Osteocyte (in vitro differentiated cells): ENCODE measurements around the gene NOD2. TPM values are rescaled to one million over a fixed set of nuclear protein-coding genes. Genes with fewer than 3 reads are reported as not detected.

Experiments
- DNase-seq: peaks from one replicate; pipeline ENCODE4 v3.0.0; 2021; ENCODE audit warnings: mixed read lengths; ENCODE audit not compliant: unreplicated experiment; ENCODE audit errors: extremely low spot score
- H3K27ac Mint-ChIP-seq: one replicate; pipeline ENCODE4 v1.8.0; 2021; ENCODE audit warnings: mild to moderate bottlenecking, mixed read lengths; ENCODE audit not compliant: unreplicated experiment
- H3K27me3 Mint-ChIP-seq: one replicate; pipeline ENCODE4 v1.8.0; 2021; ENCODE audit warnings: mixed read lengths; ENCODE audit not compliant: unreplicated experiment
- H3K36me3 Mint-ChIP-seq: one replicate; pipeline ENCODE4 v1.8.0; 2021; ENCODE audit warnings: mixed read lengths; ENCODE audit not compliant: unreplicated experiment
- H3K4me1 Mint-ChIP-seq: one replicate; pipeline ENCODE4 v1.8.0; 2021; ENCODE audit warnings: mixed read lengths; ENCODE audit not compliant: unreplicated experiment
- H3K4me3 Mint-ChIP-seq: one replicate; pipeline ENCODE4 v1.8.0; 2021; ENCODE audit warnings: mild to moderate bottlenecking, moderate library complexity, mixed read lengths; ENCODE audit not compliant: unreplicated experiment
- H3K9me3 Mint-ChIP-seq: one replicate; pipeline ENCODE4 v1.8.0; 2021; ENCODE audit warnings: mixed read lengths; ENCODE audit not compliant: unreplicated experiment
- total RNA-seq: library from RNA; stranded (reverse); gene quantifications from 2 replicates; pipeline ENCODE4 v1.2.1, GENCODE V29; 2021
- TF ChIP-seq, protein P1 (sequence below): fragments of 200-600 bp; sonication (generic); IDR thresholded peaks from 2 replicates; pipeline ENCODE4 v1.5.0; 2021; ENCODE audit warnings: antibody characterized with exemption, mild to moderate bottlenecking, moderate library complexity

NOD2 gene
- total RNA-seq, 1 donor from 2014 or later: not detected

DNA sequence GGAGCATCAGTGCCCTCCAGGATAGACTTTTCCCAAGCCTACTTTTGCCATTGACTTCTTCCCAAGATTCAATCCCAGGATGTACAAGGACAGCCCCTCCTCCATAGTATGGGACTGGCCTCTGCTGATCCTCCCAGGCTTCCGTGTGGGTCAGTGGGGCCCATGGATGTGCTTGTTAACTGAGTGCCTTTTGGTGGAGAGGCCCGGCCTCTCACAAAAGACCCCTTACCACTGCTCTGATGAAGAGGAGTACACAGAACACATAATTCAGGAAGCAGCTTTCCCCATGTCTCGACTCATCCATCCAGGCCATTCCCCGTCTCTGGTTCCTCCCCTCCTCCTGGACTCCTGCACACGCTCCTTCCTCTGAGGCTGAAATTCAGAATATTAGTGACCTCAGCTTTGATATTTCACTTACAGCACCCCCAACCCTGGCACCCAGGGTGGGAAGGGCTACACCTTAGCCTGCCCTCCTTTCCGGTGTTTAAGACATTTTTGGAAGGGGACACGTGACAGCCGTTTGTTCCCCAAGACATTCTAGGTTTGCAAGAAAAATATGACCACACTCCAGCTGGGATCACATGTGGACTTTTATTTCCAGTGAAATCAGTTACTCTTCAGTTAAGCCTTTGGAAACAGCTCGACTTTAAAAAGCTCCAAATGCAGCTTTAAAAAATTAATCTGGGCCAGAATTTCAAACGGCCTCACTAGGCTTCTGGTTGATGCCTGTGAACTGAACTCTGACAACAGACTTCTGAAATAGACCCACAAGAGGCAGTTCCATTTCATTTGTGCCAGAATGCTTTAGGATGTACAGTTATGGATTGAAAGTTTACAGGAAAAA is 38.8 kb downstream of the NOD2 start:
- no peak overlapping the region for H3K4me3 Mint-ChIP-seq
- no peaks in the 10 kb centered on the region for H3K4me1 Mint-ChIP-seq
- no peak overlapping the region for H3K27ac Mint-ChIP-seq
- H3K9me3 Mint-ChIP-seq: no peaks in the 10 kb centered on the region
- no peaks in the 10 kb centered on the region for H3K36me3 Mint-ChIP-seq
- TF ChIP-seq, protein P1, sequence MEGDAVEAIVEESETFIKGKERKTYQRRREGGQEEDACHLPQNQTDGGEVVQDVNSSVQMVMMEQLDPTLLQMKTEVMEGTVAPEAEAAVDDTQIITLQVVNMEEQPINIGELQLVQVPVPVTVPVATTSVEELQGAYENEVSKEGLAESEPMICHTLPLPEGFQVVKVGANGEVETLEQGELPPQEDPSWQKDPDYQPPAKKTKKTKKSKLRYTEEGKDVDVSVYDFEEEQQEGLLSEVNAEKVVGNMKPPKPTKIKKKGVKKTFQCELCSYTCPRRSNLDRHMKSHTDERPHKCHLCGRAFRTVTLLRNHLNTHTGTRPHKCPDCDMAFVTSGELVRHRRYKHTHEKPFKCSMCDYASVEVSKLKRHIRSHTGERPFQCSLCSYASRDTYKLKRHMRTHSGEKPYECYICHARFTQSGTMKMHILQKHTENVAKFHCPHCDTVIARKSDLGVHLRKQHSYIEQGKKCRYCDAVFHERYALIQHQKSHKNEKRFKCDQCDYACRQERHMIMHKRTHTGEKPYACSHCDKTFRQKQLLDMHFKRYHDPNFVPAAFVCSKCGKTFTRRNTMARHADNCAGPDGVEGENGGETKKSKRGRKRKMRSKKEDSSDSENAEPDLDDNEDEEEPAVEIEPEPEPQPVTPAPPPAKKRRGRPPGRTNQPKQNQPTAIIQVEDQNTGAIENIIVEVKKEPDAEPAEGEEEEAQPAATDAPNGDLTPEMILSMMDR: no peak
- DNase-seq: peak; percentile 72
- peaks cover 23% of the 10 kb centered on the region for H3K27me3 Mint-ChIP-seq

DNA sequence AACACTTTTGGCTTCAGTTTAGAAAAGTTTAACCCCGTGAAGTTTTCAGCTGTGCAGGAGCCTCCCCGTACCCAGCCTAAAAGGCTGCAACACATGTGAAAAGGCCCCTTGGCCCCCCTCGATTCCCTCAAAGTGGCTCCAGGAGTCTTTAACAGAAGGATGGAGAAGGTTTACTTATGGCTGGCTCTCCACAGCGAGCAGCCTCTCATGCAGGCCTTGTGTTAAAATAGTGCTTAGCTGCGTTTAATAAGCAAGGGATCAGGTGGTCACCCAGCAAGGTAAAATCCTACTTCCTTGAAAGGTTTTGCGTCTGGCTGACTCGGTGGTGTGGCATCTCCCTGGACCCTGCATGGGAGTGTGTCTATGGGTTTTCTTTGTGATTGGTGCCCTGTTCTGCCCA is 40.1 kb downstream of the NOD2 start:
- H3K27me3 Mint-ChIP-seq: peaks cover 30% of the 10 kb centered on the region
- no peaks in the 10 kb centered on the region for H3K4me1 Mint-ChIP-seq
- H3K9me3 Mint-ChIP-seq: no peaks in the 10 kb centered on the region
- H3K27ac Mint-ChIP-seq: no peak overlapping the region
- DNase-seq: no peak
- H3K36me3 Mint-ChIP-seq: no peaks in the 10 kb centered on the region
- TF ChIP-seq, protein P1: no peak
- H3K4me3 Mint-ChIP-seq: no peak overlapping the region

DNA sequence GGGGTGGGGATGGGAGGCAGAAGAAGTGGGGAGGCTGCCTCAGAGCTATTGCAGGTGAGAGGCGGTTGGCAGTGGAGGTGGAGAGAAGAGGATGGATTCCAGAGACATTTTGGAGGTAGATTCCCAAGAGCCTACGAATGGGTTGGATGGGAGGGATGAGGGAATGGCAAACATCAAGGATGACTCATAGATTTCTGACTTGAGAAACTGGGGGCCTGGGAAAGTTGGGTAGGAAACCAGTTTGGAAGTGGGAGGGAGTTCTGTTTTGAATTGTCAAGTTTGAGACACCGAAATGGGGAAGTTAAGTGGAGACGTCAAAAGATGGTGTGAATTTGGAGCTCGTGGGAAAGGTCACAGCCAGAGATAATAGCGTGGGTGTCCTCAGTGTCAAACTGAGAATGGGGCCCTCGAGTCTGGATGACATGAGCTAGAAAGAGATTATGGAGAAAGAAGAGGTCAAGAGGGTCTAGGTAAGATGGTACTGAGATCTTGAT is 42.3 kb downstream of the NOD2 start:
- peaks cover 2% of the 10 kb centered on the region for H3K4me1 Mint-ChIP-seq
- no peaks in the 10 kb centered on the region for H3K36me3 Mint-ChIP-seq
- DNase-seq: no peak
- H3K4me3 Mint-ChIP-seq: no peak overlapping the region
- H3K27me3 Mint-ChIP-seq: peaks cover 30% of the 10 kb centered on the region
- TF ChIP-seq, protein P1: no peak
- H3K27ac Mint-ChIP-seq: no peak overlapping the region
- H3K9me3 Mint-ChIP-seq: no peaks in the 10 kb centered on the region

DNA sequence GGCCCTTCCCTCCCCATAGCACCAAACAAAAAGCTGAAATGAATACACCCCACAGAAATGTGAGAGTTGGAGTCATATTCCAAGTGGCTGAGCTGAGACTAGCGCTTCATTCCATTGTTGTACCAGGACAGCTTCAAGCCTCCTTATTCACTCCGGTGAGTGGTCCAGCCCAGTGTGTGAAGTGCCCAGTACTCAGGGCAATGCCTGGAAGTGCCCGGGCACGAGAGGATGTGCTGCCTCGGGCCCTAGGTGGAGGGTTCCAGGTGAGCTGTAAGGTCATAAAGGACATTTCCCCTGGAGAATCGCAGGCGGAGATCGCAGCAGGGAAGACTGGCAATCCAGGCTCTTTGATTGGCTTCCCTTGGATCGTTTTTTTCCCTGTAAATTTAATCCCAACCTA is 43.0 kb downstream of the NOD2 start:
- Mint-ChIP-seq H3K27me3 (peaks cover 30% of the 10 kb centered on the region), H3K36me3 (no peaks in the 10 kb centered on the region), H3K4me3 (no peak overlapping the region), H3K4me1 (peaks cover 8% of the 10 kb centered on the region), H3K27ac (no peak overlapping the region), H3K9me3 (no peaks in the 10 kb centered on the region)
- TF ChIP-seq, protein P1: no peak
- DNase-seq: no peak

DNA sequence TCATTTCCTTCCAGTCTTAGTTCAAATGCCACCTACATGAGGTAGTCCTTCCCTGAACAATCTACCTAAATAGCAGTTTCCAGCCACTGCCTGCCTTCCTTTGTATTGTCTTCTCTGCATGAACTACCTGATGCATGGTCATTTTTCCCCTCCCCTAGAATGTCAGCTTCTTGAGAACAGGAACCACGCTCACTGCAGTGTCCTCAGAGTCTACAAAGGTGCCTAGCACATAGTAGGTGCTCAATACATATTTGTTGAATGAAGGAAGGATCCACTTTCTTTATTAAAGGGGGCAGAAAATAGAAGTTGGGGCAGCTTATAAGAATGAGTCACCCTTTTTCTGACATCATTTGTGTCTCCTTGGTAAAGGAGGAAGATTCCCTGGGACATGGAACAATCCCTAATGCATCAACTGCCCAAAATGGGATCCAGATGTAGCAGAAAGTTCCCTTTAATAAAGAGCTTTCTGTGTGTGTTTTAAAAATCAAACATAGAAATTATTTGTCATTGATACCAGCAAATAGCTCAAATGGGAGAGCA is 44.1 kb downstream of the NOD2 start:
- no peak for DNase-seq
- H3K4me1 Mint-ChIP-seq: peaks cover 9% of the 10 kb centered on the region
- H3K27me3 Mint-ChIP-seq: peaks cover 26% of the 10 kb centered on the region
- H3K27ac Mint-ChIP-seq: no peak overlapping the region
- H3K4me3 Mint-ChIP-seq: no peak overlapping the region
- no peaks in the 10 kb centered on the region for H3K36me3 Mint-ChIP-seq
- TF ChIP-seq, protein P1: no peak
- H3K9me3 Mint-ChIP-seq: no peaks in the 10 kb centered on the region
